OCI-LY7 (cell line): ENCODE results near the gene COL13A1.

Source experiments
- EZH2phosphoT487 ChIP-seq: fragments of 200-600 bp; sonication (generic); IDR thresholded peaks from 2 replicates; pipeline ENCODE4 v1.6.1; 2018; ENCODE audit warnings: low read depth, borderline replicate concordance, mild to moderate bottlenecking, mixed run types, antibody characterized with exemption, low read length, moderate library complexity, mixed read lengths
- TF ChIP-seq, protein P1 (sequence below): fragments of 200-600 bp; sonication (generic); conservative IDR thresholded peaks from 2 replicates; pipeline ENCODE4 v1.5.1; 2014; ENCODE audit warnings: mild to moderate bottlenecking, antibody characterized with exemption, low read length, moderate library complexity, mixed read lengths

DNA sequence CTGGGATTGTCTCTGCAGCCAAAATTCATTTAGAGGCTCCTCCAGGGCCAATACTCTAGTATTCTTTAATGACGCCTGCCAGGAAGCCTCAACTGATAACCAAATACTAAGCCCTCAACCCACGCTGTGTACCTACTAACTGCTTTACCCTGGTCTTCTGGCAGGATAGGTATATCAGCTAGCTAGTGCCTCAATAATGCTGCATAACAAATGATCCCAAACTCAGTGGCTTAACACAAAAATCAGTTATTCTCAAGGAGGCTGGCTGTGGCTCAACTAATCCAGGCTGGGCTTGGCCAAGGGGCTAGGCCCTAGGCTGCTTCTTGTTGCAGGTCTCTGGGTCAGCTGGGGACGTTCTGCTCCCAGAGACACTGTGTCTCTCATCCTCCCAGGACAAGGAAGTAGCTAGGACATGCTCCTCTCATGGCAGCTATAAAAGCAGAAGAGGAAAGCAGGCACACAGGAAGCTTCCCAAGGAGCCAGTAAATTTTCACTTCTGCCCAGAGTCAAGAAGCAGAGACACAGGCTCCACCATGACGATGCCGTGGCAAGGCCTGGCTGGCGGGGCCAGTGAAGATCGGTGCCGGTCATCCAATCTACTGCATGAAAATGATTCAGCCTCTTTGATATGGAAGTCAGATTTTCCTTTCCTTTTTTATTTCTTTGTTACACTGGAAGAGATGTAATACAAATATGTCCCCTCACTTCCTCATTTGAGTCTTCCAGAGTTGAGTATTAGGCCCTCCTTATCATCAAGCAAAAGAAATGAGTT is 28.6 kb upstream of the COL13A1 start:
- TF ChIP-seq, protein P1, sequence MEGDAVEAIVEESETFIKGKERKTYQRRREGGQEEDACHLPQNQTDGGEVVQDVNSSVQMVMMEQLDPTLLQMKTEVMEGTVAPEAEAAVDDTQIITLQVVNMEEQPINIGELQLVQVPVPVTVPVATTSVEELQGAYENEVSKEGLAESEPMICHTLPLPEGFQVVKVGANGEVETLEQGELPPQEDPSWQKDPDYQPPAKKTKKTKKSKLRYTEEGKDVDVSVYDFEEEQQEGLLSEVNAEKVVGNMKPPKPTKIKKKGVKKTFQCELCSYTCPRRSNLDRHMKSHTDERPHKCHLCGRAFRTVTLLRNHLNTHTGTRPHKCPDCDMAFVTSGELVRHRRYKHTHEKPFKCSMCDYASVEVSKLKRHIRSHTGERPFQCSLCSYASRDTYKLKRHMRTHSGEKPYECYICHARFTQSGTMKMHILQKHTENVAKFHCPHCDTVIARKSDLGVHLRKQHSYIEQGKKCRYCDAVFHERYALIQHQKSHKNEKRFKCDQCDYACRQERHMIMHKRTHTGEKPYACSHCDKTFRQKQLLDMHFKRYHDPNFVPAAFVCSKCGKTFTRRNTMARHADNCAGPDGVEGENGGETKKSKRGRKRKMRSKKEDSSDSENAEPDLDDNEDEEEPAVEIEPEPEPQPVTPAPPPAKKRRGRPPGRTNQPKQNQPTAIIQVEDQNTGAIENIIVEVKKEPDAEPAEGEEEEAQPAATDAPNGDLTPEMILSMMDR: no peak
- TF ChIP-seq EZH2phosphoT487: no peak
